GM23338 (cell line): Measurements from ENCODE around the gene ITGAL.

Experiments
- CTCF ChIP-seq, 2 experiments: fragments of 200-600 bp in 1 of 2; sonication (generic) in 1 of 2; conservative IDR thresholded peaks; 2 replicates each; pipeline versions ENCODE4 v1.5.1 to v1.6.1; 2016 to 2017; ENCODE audit warnings: antibody characterized with exemption in 2 of 2, low read depth in 2 of 2, mild to moderate bottlenecking in 2 of 2, moderate library complexity in 1 of 2
- ETS1 ChIP-seq: IDR thresholded peaks from 2 replicates; pipeline ENCODE4 v1.6.1; 2016; ENCODE audit warnings: antibody characterized with exemption
- EZH2 ChIP-seq: fragments of 200-600 bp; sonication (generic); IDR thresholded peaks from one replicate; pipeline ENCODE4 v1.8.0; 2017; ENCODE audit warnings: antibody characterized with exemption, mild to moderate bottlenecking, low read depth; ENCODE audit not compliant: unreplicated experiment
- EZH2phosphoT487 ChIP-seq: fragments of 200-600 bp; sonication (generic); IDR thresholded peaks from one replicate; pipeline ENCODE4 v1.8.1; 2018; ENCODE audit warnings: antibody characterized with exemption; ENCODE audit not compliant: unreplicated experiment
- JUNB ChIP-seq: IDR thresholded peaks from one replicate; pipeline ENCODE4 v1.6.1; 2016; ENCODE audit warnings: antibody characterized with exemption; ENCODE audit not compliant: unreplicated experiment
- POLR2AphosphoS5 ChIP-seq: IDR thresholded peaks from 2 replicates; pipeline ENCODE4 v1.6.1; 2016; ENCODE audit warnings: antibody characterized with exemption, low read depth
- ZNF331 ChIP-seq: fragments of 250-450 bp; sonication (Bioruptor Pico); IDR thresholded peaks from 2 replicates; pipeline ENCODE4 v1.5.0; 2020; ENCODE audit warnings: low read depth, mild to moderate bottlenecking, moderate library complexity

GRCh38 chr16:30473231-30474073, 910 bp downstream of the ITGAL start:
- TF ChIP-seq CTCF (conservative IDR thresholded peaks at IDR 0.05; ENCODE audit: low read depth in 2 of 2) (no peak), ZNF331 (no peak), ETS1 (no peak), POLR2AphosphoS5 (no peak), EZH2phosphoT487 (no peak), EZH2 (no peak), JUNB (no peak)
